SK-N-MC (cell line): Measurements from ENCODE around the gene HOATZ.

ENCODE experiments used
- EZH2 ChIP-seq: fragments of 200-600 bp; sonication (generic); IDR thresholded peaks from one replicate; pipeline ENCODE4 v1.6.1; 2017; ENCODE audit warnings: antibody characterized with exemption
- FOXP2 ChIP-seq: optimal IDR thresholded peaks from 2 replicates; pipeline ENCODE3; 2011; ENCODE audit warnings: mild to moderate bottlenecking, moderate library complexity; ENCODE audit not compliant: insufficient read depth; ENCODE audit errors: extremely low read length, control extremely low read depth
- POLR2AphosphoS5 ChIP-seq: IDR thresholded peaks from 2 replicates; pipeline ENCODE4 v1.6.1; 2012; ENCODE audit warnings: mild to moderate bottlenecking, low read depth, low read length, borderline replicate concordance

DNA sequence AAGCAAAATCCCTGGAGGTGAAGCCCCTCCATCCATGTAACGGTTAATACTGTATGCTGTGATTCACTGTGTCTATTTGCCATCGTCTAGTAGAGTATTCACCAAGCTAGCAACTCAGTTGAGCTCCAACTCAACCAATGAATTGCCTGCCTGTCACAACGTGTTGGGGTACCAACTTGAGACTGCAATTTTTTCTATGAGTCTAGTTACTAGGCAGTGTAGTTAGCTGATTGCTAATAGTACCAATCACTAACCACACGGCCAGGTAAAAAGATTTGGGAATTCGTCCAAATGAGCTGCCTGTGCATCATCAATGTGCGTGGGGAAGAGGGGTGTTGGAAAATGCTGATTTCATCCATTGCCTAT lies 1.4 kb upstream of the HOATZ start:
- TF ChIP-seq EZH2 (no peak), FOXP2 (no peak), POLR2AphosphoS5 (no peak)
